Fibroblast of mammary gland (primary cell): Measurements from ENCODE around the gene CNOT9.
"Not testable (repeated sequence)": the region's sequence is repeated elsewhere in the genome, so short reads cannot be mapped to it uniquely, and the experiment has no call there.

Experiments used
- DNase-seq: peaks from one replicate; pipeline ENCODE4 v3.0.0-alpha.2; 2010; ENCODE audit warnings: low read depth
- H3K4me3 ChIP-seq: 2 replicates; pipeline ENCODE4 v1.5.1; 2011; ENCODE audit warnings: low read depth, mild to moderate bottlenecking, low read length, moderate library complexity; ENCODE audit not compliant: control insufficient read depth
- TF ChIP-seq, protein P1 (sequence below): conservative IDR thresholded peaks from 2 replicates; pipeline ENCODE4 v1.5.1; 2011; ENCODE audit warnings: low read depth, low read length, inconsistent platforms; ENCODE audit not compliant: control insufficient read depth, insufficient read depth

CNOT9 gene, protein sequence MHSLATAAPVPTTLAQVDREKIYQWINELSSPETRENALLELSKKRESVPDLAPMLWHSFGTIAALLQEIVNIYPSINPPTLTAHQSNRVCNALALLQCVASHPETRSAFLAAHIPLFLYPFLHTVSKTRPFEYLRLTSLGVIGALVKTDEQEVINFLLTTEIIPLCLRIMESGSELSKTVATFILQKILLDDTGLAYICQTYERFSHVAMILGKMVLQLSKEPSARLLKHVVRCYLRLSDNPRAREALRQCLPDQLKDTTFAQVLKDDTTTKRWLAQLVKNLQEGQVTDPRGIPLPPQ

DNA sequence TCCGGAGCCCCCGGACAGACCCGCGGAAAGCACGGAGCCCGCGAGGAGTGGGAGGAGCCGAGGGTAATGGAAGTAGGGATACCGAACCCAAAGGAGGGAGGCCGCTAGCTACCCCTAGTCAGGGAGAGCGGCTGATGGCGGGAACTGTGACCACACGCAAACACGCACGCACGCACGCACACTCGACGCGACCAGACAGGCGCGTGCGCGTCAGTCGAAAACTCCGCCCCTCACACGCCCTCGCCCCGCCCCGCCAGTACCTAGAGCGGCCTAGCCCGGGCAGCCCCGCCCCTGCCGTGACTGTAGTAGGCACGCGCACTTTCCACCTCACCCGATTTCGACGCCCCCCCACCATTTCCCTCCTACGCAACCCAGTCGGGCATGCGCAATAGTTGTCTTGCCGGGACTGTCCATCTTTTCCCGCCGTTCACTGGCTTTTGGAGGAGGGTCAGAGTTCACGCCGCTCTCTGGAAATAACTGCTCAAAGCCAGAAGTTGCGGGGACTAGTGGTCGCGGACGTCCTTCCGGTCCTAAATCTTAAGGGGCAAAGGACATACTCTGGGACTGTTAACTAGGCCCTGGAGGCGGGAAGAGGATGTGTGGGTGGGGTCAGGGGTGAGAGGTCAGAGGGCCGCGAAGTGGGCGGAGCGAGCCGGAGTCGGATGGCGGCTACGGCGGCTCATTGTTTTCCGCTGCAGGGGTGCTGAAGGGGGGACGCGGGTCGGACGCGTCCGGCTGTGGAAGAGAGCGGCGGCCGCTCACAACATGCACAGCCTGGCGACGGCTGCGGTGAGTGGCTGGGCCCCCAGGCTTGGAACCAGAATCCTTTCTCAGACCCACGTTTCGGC lies at the start of gene CNOT9, which contains the start of gene USP37:
Gene CNOT9, plus strand, starts transcription at position 650 of the 848 bp plus-strand sequence. Its CDS starts 116 bp downstream, at position 766.
Gene USP37, minus strand, starts transcription at position 162 of the 848 bp plus-strand sequence. CDS start 9,698 bp downstream, outside the sequence.
- H3K4me3 ChIP-seq: peak within 1 kb of the TSS; percentile 83
- peak; percentile 97 for DNase-seq
- TF ChIP-seq, protein P1, sequence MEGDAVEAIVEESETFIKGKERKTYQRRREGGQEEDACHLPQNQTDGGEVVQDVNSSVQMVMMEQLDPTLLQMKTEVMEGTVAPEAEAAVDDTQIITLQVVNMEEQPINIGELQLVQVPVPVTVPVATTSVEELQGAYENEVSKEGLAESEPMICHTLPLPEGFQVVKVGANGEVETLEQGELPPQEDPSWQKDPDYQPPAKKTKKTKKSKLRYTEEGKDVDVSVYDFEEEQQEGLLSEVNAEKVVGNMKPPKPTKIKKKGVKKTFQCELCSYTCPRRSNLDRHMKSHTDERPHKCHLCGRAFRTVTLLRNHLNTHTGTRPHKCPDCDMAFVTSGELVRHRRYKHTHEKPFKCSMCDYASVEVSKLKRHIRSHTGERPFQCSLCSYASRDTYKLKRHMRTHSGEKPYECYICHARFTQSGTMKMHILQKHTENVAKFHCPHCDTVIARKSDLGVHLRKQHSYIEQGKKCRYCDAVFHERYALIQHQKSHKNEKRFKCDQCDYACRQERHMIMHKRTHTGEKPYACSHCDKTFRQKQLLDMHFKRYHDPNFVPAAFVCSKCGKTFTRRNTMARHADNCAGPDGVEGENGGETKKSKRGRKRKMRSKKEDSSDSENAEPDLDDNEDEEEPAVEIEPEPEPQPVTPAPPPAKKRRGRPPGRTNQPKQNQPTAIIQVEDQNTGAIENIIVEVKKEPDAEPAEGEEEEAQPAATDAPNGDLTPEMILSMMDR: no peak

DNA sequence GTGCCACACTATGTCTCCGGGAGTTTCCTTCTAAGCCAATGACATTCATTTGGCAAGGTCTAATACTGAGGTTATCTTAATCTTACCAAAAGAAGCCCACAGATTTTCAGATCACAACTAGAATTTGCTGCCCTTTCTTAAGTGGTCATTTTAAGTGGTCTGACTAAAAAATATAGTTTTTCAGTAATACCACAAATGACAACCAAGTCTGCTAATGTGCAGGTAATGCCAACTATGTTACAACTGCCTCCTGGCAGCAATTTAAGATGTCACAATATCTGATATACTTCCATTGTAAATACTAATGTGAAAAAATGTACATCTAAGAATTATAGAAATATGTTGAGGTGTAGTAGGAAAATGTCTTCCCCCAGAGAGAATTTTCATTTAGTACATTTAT lies 49.8 kb upstream of the CNOT9 start:
- TF ChIP-seq, protein P1: no peak
- DNase-seq: no peak
- H3K4me3 ChIP-seq: no peak overlapping the region

GRCh38 chr2:218523651-218524050 lies 45.0 kb upstream of the CNOT9 start:
- TF ChIP-seq, protein P1: no peak
- DNase-seq: no peak
- H3K4me3 ChIP-seq: no peak overlapping the region

DNA sequence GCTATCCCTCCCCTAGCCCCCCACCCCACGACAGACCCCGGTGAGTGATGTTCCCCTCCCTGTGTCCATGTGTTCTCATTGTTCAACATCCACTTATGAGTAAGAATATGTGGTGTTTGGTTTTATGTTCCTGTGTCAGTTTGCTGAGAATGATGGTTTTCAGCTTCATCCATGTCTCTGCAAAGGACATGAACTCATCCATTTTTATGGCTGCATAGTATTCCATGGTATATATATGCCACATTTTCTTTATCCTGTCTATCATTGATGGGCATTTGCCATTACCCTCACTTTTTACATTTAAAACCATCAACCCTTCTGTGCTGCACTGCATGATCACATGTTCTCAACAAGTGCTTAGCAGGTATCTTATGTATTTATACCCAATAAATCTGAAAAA lies 40.2 kb upstream of the CNOT9 start:
- not testable (repeated sequence) for DNase-seq, H3K4me3 ChIP-seq

- DNase-seq: no peak
- TF ChIP-seq, protein P1: no peak
- H3K4me3 ChIP-seq: no peak overlapping the region
Observed at GRCh38 chr2:218529990-218530389, 38.6 kb upstream of the CNOT9 start.

GRCh38 chr2:218536804-218537494 lies 31.7 kb upstream of the CNOT9 start:
- H3K4me3 ChIP-seq: no peak overlapping the region
- TF ChIP-seq, protein P1: no peak
- DNase-seq: peak; percentile 17
